Neutrophil (primary cell): ENCODE data around the gene LMO7.
A peak's percentile ranks its signal among the peaks of the same experiment; 100 is the strongest.

ENCODE experiments used
- H3K27ac ChIP-seq: fragments of 200-600 bp; sonication (generic); 2 replicates; pipeline ENCODE4 v1.5.1; 2016; ENCODE audit warnings: mild to moderate bottlenecking, moderate library complexity
- H3K27me3 ChIP-seq: fragments of 200-600 bp; sonication (generic); 2 replicates; pipeline ENCODE4 v1.6.0; 2016; ENCODE audit warnings: mild to moderate bottlenecking
- H3K36me3 ChIP-seq: fragments of 200-600 bp; sonication (generic); 2 replicates; pipeline ENCODE4 v1.5.1; 2017
- H3K4me1 ChIP-seq, 2 experiments: fragments of 200-600 bp in 1 of 2; sonication (generic) in 1 of 2; 1 replicate in 1 of 2; 2 replicates in 1 of 2; pipeline versions ENCODE4 v1.5.1 to v1.6.1; 2013 to 2016; ENCODE audit warnings: low read depth in 1 of 2, low read length in 1 of 2, mild to moderate bottlenecking in 1 of 2, moderate library complexity in 1 of 2; ENCODE audit not compliant: control insufficient read depth in 1 of 2, insufficient read depth in 1 of 2
- H3K4me3 ChIP-seq, 2 experiments: fragments of 200-600 bp in 1 of 2; sonication (generic) in 1 of 2; 1 replicate in 1 of 2; 2 replicates in 1 of 2; pipeline ENCODE4 v1.5.1; 2013 to 2016; ENCODE audit warnings: low read depth in 1 of 2, low read length in 1 of 2, mild to moderate bottlenecking in 1 of 2, moderate library complexity in 1 of 2
- H3K9me3 ChIP-seq: fragments of 200-600 bp; sonication (generic); 2 replicates; pipeline ENCODE4 v1.5.1; 2016
- TF ChIP-seq, protein P1 (sequence below): fragments of 200-600 bp; sonication (generic); IDR thresholded peaks from 2 replicates; pipeline ENCODE4 v1.5.1; 2016; ENCODE audit warnings: antibody characterized with exemption

LMO7 gene

DNA sequence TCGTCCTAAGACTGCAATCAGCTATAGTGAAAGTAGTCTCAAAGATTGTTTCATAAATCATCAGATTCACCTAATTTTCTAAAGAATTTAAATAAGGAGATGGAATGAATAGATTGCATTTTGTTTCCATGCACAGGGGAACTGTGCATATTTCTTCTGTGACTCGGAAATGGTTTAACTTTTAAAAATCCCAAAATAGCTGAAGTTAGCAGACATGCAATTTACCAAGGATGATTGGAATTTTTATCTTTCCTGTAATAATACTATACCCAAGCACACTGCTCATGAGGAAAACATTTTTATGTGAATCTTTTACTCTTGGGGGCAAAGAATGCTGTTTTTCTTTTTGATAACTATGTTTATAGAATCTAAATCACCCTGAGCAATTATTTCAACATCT lies 15.0 kb upstream of the LMO7 start:
- Histone ChIP-seq H3K4me3 (no peak overlapping the region), H3K27ac (no peak overlapping the region), H3K9me3 (no peaks in the 10 kb centered on the region), H3K27me3 (no peaks in the 10 kb centered on the region), H3K4me1 (no peaks in the 10 kb centered on the region), H3K36me3 (no peaks in the 10 kb centered on the region)
- TF ChIP-seq, protein P1, sequence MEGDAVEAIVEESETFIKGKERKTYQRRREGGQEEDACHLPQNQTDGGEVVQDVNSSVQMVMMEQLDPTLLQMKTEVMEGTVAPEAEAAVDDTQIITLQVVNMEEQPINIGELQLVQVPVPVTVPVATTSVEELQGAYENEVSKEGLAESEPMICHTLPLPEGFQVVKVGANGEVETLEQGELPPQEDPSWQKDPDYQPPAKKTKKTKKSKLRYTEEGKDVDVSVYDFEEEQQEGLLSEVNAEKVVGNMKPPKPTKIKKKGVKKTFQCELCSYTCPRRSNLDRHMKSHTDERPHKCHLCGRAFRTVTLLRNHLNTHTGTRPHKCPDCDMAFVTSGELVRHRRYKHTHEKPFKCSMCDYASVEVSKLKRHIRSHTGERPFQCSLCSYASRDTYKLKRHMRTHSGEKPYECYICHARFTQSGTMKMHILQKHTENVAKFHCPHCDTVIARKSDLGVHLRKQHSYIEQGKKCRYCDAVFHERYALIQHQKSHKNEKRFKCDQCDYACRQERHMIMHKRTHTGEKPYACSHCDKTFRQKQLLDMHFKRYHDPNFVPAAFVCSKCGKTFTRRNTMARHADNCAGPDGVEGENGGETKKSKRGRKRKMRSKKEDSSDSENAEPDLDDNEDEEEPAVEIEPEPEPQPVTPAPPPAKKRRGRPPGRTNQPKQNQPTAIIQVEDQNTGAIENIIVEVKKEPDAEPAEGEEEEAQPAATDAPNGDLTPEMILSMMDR, result no peak

DNA sequence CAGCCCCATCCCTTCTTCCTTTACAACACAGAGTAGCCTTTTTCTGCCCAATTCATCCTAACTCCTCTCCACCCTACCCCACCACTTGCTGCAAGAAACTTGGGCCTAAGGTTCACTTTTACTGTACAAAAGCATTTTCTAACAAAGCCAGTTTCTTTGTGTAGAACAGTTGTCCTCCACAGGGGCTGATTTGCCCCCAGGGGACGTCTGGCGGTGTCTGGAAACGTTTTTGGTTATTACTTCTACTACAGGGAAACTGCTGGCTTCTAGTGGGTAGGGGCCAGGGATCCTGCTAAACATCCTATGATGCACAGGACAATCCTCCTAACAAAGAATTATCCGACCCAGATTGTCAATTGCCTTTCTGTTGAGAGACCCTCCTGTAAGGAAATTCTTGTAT lies 7.3 kb upstream of the LMO7 start:
- Histone ChIP-seq H3K27me3 (peaks cover 8% of the 10 kb centered on the region), H3K4me1 (no peaks in the 10 kb centered on the region), H3K4me3 (no peak overlapping the region), H3K9me3 (no peaks in the 10 kb centered on the region), H3K27ac (no peak overlapping the region), H3K36me3 (no peaks in the 10 kb centered on the region)
- TF ChIP-seq, protein P1, result no peak

DNA sequence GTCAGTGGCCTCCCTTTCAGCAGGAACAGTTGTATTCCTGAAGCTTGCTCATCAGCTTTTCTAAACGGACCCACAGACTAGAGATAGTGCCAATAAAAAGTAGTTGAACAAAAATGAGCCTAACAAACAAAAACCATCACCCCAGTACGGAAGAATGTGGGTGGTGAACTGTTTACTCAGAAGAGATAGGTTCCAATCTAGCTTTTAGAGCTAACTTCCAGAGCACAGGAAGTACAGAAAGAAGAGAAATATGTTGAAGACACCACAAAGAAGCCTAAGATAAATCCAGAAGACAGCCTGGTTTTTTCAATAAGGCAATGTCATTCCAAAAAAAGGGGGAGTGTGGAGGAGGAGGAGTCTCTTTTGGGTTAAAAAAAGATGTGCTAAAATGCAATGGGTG lies 2.8 kb upstream of the LMO7 start:
- H3K36me3 ChIP-seq, result no peaks in the 10 kb centered on the region
- H3K9me3 ChIP-seq, result no peaks in the 10 kb centered on the region
- peaks cover 5 to 16% of the 10 kb centered on the region in 2 experiments for H3K4me1 ChIP-seq
- H3K27ac ChIP-seq, result no peak overlapping the region
- H3K4me3 ChIP-seq, result no peak overlapping the region
- peaks cover 53% of the 10 kb centered on the region for H3K27me3 ChIP-seq
- TF ChIP-seq, protein P1, result no peak

DNA sequence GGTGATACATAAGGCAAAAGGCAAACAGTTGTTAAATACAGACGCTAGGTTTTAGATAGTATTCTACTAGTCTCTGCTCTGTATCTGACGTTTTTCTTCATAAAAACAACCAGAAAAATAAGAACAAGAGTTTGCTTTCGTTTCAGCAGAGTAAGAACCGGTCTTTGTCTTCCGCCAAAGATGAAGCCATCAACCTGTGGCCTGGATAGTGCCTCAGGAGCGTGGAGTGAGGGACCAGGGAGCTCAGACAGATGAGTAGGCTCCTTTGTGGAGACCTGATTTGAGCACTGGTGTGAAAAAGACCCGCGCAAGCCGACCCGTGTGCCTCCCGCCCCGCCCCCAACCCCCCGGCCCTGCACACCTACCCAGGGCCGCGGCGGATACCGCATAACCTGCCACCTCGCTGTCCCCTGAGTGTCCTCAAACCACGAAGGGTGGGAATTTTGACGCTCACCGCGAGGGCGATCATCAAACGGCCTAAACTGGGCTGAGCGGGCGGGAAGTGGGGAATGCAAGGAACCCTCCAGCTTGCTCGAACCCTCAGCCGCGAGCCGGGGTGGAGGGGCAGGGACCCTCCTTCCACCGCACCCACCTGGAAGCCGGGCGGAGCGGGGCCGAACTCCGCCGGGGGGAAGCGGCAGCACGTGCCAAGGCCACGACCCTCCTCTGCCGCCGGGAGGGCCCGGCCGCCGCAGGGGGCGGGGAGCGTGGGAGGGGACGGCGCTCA lies 866 bp upstream of the LMO7 start:
- H3K27ac ChIP-seq, result no peak overlapping the region
- no peaks in the 10 kb centered on the region for H3K36me3 ChIP-seq
- H3K4me3 ChIP-seq, result peak overlapping the region; percentile 57 to 60
- TF ChIP-seq, protein P1, result no peak
- H3K4me1 ChIP-seq, result peaks cover 5 to 16% of the 10 kb centered on the region in 2 experiments
- no peaks in the 10 kb centered on the region for H3K9me3 ChIP-seq
- H3K27me3 ChIP-seq, result peaks cover 68% of the 10 kb centered on the region

DNA sequence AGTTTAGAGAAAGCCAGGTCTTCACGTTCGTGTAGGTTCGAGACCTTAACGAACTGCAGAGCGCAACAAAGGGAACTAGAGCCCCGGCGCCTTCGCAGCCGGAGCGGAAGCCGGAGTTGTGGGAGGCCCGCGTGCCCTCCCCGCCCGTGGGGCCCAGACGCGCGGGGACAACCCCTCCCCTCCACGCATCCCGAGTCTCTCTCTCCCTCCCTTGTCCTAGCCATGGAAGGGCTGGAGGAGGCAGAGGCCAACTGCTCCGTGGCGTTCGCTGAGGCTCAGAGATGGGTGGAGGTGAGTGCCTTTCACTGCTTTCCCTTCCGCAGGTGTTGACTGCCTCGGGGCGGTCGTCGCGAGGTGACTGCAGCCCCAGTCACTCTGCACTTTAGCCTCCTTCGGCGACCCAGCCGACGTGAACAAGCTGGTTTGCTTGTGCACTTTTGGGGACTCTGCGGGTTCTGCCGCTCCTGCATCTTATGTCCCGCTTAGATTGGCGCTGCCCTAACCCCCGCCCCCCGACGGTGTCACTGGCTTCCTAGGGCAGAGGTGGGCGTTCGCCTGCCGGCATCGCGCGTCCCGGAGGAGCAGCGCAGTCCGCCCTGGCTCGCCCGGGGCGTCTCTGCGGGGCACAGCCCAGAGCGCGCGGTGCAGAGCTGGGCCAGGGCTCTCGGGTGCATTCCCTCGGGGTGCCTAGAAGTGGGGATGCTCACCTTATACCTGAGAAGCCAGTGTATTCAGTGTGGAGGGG lies 478 bp downstream of the LMO7 start:
- no peaks in the 10 kb centered on the region for H3K9me3 ChIP-seq
- H3K4me1 ChIP-seq, result peaks cover 5 to 16% of the 10 kb centered on the region in 2 experiments
- H3K4me3 ChIP-seq, result peak overlapping the region; percentile 57 to 60
- H3K27me3 ChIP-seq, result peaks cover 68% of the 10 kb centered on the region
- TF ChIP-seq, protein P1, result no peak
- no peaks in the 10 kb centered on the region for H3K36me3 ChIP-seq
- no peak overlapping the region for H3K27ac ChIP-seq
